K562 (cell line): Measurements from ENCODE around the gene RNF167. TPM values are rescaled to one million over a fixed set of nuclear protein-coding genes. Genes with fewer than 3 reads are reported as not detected.

Source experiments
- BHLHE40 ChIP-seq: IDR thresholded peaks from 2 replicates; pipeline ENCODE4 v1.6.1; 2011; ENCODE audit warnings: low read length, improper control_type of control experiment
- DPF2 ChIP-seq: fragments of 450-650 bp; IDR thresholded peaks from 2 replicates; pipeline ENCODE4 v1.6.1; 2016
- FOXP1 ChIP-seq: sonication (generic); formaldehyde crosslinking; IDR thresholded peaks from 2 replicates; pipeline ENCODE4 v1.8.0; 2022; ENCODE audit warnings: mild to moderate bottlenecking, missing genetic modification reagents
- HMGN3 ChIP-seq: IDR thresholded peaks from 2 replicates; pipeline ENCODE4 v1.6.1; 2011; ENCODE audit warnings: borderline replicate concordance, low read depth, mild to moderate bottlenecking, mixed read lengths, low read length; ENCODE audit not compliant: insufficient read length; ENCODE audit errors: extremely low read depth
- HNRNPUL1 ChIP-seq: fragments of 200-400 bp; formaldehyde crosslinking; IDR thresholded peaks from 2 replicates; pipeline ENCODE4 v1.6.1; 2017; ENCODE audit warnings: low read length
- SNRNP70 ChIP-seq: fragments of 200-400 bp; formaldehyde crosslinking; optimal IDR thresholded peaks from 2 replicates; pipeline ENCODE3; 2017; ENCODE audit warnings: low read depth, low read length
- STAT5A ChIP-seq: IDR thresholded peaks from 2 replicates; pipeline ENCODE4 v1.6.1; 2012; ENCODE audit warnings: low read length, inconsistent platforms, borderline replicate concordance
- ZBED1 ChIP-seq: IDR thresholded peaks from 2 replicates; pipeline ENCODE4 v1.6.1; 2014
- ZKSCAN1 ChIP-seq: fragments of 150-350 bp; IDR thresholded peaks from 2 replicates; pipeline ENCODE4 v1.6.1; 2016; ENCODE audit warnings: low read depth, low read length
- ZNF41 ChIP-seq: fragments of 250-450 bp; sonication (Bioruptor Pico); conservative IDR thresholded peaks from 2 replicates; pipeline ENCODE4 v1.4.0; 2020; ENCODE audit warnings: mild to moderate bottlenecking
- ZNF75A ChIP-seq: fragments of 450-650 bp; formaldehyde crosslinking; IDR thresholded peaks from 2 replicates; pipeline ENCODE4 v1.4.0; 2020; ENCODE audit warnings: mild to moderate bottlenecking
- ZNF785 ChIP-seq: fragments of 250-450 bp; sonication (Bioruptor Pico); IDR thresholded peaks from 2 replicates; pipeline ENCODE4 v1.4.0; 2020; ENCODE audit warnings: mild to moderate bottlenecking
- polyA plus RNA-seq, 8 experiments: library from polyadenylated mRNA; depleted of rRNA in 4 of 8; stranded (reverse) in 5 of 8; unstranded in 3 of 8; fragments of >200 nt; fragmentation: Nextera tagmentation in 2 of 8; fragmentation: Illumina TruSeq in 1 of 8; extraction: Ambion mirVana in 2 of 8; extraction: Trizol in 1 of 8; gene quantifications; 2 replicates each; pipeline versions ENCODE4 v1.2.1 to v1.2.3, GENCODE V29; 2011 to 2014; ENCODE audit warnings: inconsistent platforms in 1 of 8, missing spikeins in 1 of 8
- total RNA-seq, 7 experiments: library from RNA; depleted of rRNA in 6 of 7; stranded (reverse); fragments of >200 nt in 6 of 7; fragmentation: Illumina TruSeq in 2 of 7; extraction: Trizol in 2 of 7; gene quantifications; 2 replicates each; pipeline versions ENCODE4 v1.2.1 to v1.2.3, GENCODE V29; 2011 to 2021; ENCODE audit warnings: low replicate concordance in 1 of 7
- TF ChIP-seq, protein P1 (sequence below): sonication (generic); formaldehyde crosslinking; IDR thresholded peaks from 2 replicates; pipeline ENCODE4 v1.8.0; 2022; ENCODE audit warnings: missing genetic modification reagents, mild to moderate bottlenecking, moderate library complexity, borderline replicate concordance
- TF ChIP-seq, protein P2 (sequence below): fragments of 250-450 bp; sonication (Bioruptor Pico); IDR thresholded peaks from 2 replicates; pipeline ENCODE4 v1.8.0; 2022; ENCODE audit warnings: inconsistent platforms, mild to moderate bottlenecking, moderate library complexity, borderline replicate concordance
- TF ChIP-seq, protein P3 (sequence below): sonication (generic); formaldehyde crosslinking; IDR thresholded peaks from 2 replicates; pipeline ENCODE4 v1.8.0; 2023; ENCODE audit warnings: missing genetic modification reagents, mild to moderate bottlenecking, borderline replicate concordance
- TF ChIP-seq, protein P4 (sequence below): sonication (generic); formaldehyde crosslinking; IDR thresholded peaks from 2 replicates; pipeline ENCODE4 v1.8.0; 2022; ENCODE audit warnings: mild to moderate bottlenecking, missing genetic modification reagents

The RNF167 gene
- total and polyA plus RNA-seq, 9 of the 15 experiments (the other 6 are each of a cell fraction or from before 2014, with no cell fraction given) = 16.5 to 143 (median 45.5) TPM

DNA sequence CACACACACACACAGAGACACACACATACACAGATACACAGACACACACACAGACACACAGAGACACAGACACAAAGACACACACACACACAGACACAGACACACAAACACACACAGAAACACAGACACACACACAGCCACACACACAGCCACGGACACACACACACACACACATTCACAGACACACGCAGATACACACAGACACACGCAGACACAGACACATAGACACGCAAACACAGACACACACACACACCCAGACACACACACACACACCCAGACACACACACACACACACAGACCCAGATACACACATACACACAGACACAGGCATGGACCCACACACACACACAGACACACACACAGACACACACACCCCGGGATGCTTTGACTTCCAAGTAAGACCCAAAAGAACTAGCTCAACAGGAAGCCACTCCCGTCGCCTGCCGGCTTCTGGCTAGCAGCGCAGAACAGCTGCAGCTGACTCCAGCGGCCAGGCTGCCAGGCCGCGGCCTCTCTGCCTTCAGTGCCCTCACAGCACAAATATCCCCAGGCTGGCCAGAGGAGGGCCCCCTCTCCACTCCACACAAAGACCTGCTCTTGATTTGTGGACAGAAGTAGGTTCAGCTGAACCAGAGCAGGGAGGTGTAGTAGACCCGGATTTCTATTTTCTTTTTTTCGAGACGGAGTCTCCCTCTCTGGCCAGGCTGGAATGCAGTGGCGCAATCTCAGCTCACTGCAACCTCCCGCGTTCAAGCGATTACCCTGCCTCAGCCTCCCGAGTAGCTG is 31.2 kb upstream of the RNF167 start (continued):
- peak; percentile 55 for TF ChIP-seq HMGN3
- TF ChIP-seq, protein P1, sequence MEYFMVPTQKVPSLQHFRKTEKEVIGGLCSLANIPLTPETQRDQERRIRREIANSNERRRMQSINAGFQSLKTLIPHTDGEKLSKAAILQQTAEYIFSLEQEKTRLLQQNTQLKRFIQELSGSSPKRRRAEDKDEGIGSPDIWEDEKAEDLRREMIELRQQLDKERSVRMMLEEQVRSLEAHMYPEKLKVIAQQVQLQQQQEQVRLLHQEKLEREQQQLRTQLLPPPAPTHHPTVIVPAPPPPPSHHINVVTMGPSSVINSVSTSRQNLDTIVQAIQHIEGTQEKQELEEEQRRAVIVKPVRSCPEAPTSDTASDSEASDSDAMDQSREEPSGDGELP (CRISPR knock-in tag) = peak; percentile 96
- TF ChIP-seq ZNF785 = no peak
- TF ChIP-seq DPF2 = peak; percentile 66; the same call in 1 of the 2 replicates
- no peak for TF ChIP-seq HNRNPUL1
- no peak for TF ChIP-seq STAT5A
- no peak for TF ChIP-seq ZNF75A (CRISPR knock-in tag)
- TF ChIP-seq, protein P2, sequence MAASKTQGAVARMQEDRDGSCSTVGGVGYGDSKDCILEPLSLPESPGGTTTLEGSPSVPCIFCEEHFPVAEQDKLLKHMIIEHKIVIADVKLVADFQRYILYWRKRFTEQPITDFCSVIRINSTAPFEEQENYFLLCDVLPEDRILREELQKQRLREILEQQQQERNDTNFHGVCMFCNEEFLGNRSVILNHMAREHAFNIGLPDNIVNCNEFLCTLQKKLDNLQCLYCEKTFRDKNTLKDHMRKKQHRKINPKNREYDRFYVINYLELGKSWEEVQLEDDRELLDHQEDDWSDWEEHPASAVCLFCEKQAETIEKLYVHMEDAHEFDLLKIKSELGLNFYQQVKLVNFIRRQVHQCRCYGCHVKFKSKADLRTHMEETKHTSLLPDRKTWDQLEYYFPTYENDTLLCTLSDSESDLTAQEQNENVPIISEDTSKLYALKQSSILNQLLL (CRISPR knock-in tag) = no peak
- TF ChIP-seq, protein P3, sequence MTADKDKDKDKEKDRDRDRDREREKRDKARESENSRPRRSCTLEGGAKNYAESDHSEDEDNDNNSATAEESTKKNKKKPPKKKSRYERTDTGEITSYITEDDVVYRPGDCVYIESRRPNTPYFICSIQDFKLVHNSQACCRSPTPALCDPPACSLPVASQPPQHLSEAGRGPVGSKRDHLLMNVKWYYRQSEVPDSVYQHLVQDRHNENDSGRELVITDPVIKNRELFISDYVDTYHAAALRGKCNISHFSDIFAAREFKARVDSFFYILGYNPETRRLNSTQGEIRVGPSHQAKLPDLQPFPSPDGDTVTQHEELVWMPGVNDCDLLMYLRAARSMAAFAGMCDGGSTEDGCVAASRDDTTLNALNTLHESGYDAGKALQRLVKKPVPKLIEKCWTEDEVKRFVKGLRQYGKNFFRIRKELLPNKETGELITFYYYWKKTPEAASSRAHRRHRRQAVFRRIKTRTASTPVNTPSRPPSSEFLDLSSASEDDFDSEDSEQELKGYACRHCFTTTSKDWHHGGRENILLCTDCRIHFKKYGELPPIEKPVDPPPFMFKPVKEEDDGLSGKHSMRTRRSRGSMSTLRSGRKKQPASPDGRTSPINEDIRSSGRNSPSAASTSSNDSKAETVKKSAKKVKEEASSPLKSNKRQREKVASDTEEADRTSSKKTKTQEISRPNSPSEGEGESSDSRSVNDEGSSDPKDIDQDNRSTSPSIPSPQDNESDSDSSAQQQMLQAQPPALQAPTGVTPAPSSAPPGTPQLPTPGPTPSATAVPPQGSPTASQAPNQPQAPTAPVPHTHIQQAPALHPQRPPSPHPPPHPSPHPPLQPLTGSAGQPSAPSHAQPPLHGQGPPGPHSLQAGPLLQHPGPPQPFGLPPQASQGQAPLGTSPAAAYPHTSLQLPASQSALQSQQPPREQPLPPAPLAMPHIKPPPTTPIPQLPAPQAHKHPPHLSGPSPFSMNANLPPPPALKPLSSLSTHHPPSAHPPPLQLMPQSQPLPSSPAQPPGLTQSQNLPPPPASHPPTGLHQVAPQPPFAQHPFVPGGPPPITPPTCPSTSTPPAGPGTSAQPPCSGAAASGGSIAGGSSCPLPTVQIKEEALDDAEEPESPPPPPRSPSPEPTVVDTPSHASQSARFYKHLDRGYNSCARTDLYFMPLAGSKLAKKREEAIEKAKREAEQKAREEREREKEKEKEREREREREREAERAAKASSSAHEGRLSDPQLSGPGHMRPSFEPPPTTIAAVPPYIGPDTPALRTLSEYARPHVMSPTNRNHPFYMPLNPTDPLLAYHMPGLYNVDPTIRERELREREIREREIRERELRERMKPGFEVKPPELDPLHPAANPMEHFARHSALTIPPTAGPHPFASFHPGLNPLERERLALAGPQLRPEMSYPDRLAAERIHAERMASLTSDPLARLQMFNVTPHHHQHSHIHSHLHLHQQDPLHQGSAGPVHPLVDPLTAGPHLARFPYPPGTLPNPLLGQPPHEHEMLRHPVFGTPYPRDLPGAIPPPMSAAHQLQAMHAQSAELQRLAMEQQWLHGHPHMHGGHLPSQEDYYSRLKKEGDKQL = no peak
- TF ChIP-seq FOXP1 (CRISPR knock-in tag) = no peak
- peak; percentile 33; the same call in 1 of the 2 replicates for TF ChIP-seq BHLHE40
- TF ChIP-seq ZBED1 = no peak
- TF ChIP-seq ZKSCAN1 = no peak
- TF ChIP-seq, protein P4, sequence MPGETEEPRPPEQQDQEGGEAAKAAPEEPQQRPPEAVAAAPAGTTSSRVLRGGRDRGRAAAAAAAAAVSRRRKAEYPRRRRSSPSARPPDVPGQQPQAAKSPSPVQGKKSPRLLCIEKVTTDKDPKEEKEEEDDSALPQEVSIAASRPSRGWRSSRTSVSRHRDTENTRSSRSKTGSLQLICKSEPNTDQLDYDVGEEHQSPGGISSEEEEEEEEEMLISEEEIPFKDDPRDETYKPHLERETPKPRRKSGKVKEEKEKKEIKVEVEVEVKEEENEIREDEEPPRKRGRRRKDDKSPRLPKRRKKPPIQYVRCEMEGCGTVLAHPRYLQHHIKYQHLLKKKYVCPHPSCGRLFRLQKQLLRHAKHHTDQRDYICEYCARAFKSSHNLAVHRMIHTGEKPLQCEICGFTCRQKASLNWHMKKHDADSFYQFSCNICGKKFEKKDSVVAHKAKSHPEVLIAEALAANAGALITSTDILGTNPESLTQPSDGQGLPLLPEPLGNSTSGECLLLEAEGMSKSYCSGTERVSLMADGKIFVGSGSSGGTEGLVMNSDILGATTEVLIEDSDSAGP (CRISPR knock-in tag) = no peak
- TF ChIP-seq ZNF41 (CRISPR knock-in tag) = no peak
- TF ChIP-seq SNRNP70 = no peak
